Adipocyte (in vitro differentiated cells): ENCODE measurements around the gene APOBEC2.
"Not testable (repeated sequence)": the region's sequence is repeated elsewhere in the genome, so short reads cannot be mapped to it uniquely, and the experiment has no call there.

Experiments
- DNase-seq: peaks from one replicate; pipeline ENCODE4 v3.0.0-alpha.2; 2015; ENCODE audit warnings: low read depth
- H3K27me3 ChIP-seq: replicated peaks from 2 replicates; pipeline ENCODE4 v1.7.0; 2013; ENCODE audit warnings: mild to moderate bottlenecking, low read length, moderate library complexity; ENCODE audit not compliant: control insufficient read depth, insufficient read depth
- H3K36me3 ChIP-seq: 2 replicates; pipeline ENCODE4 v1.7.0; 2013; ENCODE audit warnings: low read length, mild to moderate bottlenecking, moderate library complexity; ENCODE audit not compliant: control insufficient read depth, insufficient read depth, severe bottlenecking
- H3K4me1 ChIP-seq: 2 replicates; pipeline ENCODE4 v1.7.0; 2013; ENCODE audit warnings: mild to moderate bottlenecking, low read length, moderate library complexity; ENCODE audit not compliant: control insufficient read depth, insufficient read depth
- H3K4me3 ChIP-seq: 2 replicates; pipeline ENCODE4 v1.7.0; 2013; ENCODE audit warnings: mild to moderate bottlenecking, low read length, moderate library complexity
- H3K9ac ChIP-seq: 2 replicates; pipeline ENCODE4 v1.7.0; 2013; ENCODE audit warnings: mild to moderate bottlenecking, low read length, moderate library complexity
- H3K9me3 ChIP-seq: 2 replicates; pipeline ENCODE4 v1.7.0; 2013; ENCODE audit warnings: mild to moderate bottlenecking, low read length, moderate library complexity; ENCODE audit not compliant: control insufficient read depth

Gene APOBEC2

GRCh38 chr6:41053041-41053440, at the start of gene APOBEC2:
TSS of gene APOBEC2 (plus strand) at chr6:41053202. CDS start at chr6:41053348, 146 bp downstream.
- Histone ChIP-seq H3K36me3 (no peaks in the 10 kb centered on the region), H3K27me3 (no peaks in the 10 kb centered on the region), H3K9ac (no peak within 1 kb of the TSS), H3K4me1 (no peaks in the 10 kb centered on the region), H3K9me3 (no peaks in the 10 kb centered on the region), H3K4me3 (no peak within 1 kb of the TSS)
- DNase-seq, result no peak

GRCh38 chr6:41006217-41006616, 46.8 kb upstream of the APOBEC2 start:
- H3K27me3 ChIP-seq, result peaks cover 19% of the 10 kb centered on the region
- not testable (repeated sequence) for H3K4me1 ChIP-seq, H3K9me3 ChIP-seq, H3K36me3 ChIP-seq, H3K4me3 ChIP-seq, H3K9ac ChIP-seq
- DNase-seq, result peak; percentile 68

- H3K9me3 ChIP-seq, H3K9ac ChIP-seq, H3K36me3 ChIP-seq, H3K4me3 ChIP-seq, DNase-seq, H3K4me1 ChIP-seq: not testable (repeated sequence)
- H3K27me3 ChIP-seq, result peaks cover 19% of the 10 kb centered on the region
Measured at GRCh38 chr6:41006980-41007379, 46.0 kb upstream of the APOBEC2 start.

GRCh38 chr6:41008011-41008410, 45.0 kb upstream of the APOBEC2 start:
- peaks cover 12% of the 10 kb centered on the region for H3K27me3 ChIP-seq
- H3K9ac ChIP-seq, result no peak overlapping the region
- H3K4me3 ChIP-seq, result no peak overlapping the region
- no peak for DNase-seq
- no peaks in the 10 kb centered on the region for H3K4me1 ChIP-seq
- H3K36me3 ChIP-seq, result no peaks in the 10 kb centered on the region
- H3K9me3 ChIP-seq, result no peaks in the 10 kb centered on the region

- no peak for DNase-seq
- H3K4me1 ChIP-seq, result no peaks in the 10 kb centered on the region
Measured at GRCh38 chr6:41009669-41010068, 43.3 kb upstream of the APOBEC2 start.

GRCh38 chr6:41011673-41012072, 41.3 kb upstream of the APOBEC2 start:
- no peak for DNase-seq
- no peaks in the 10 kb centered on the region for H3K9me3 ChIP-seq
- peaks cover 5% of the 10 kb centered on the region for H3K27me3 ChIP-seq
- H3K4me3 ChIP-seq, result no peak overlapping the region
- no peaks in the 10 kb centered on the region for H3K36me3 ChIP-seq
- H3K9ac ChIP-seq, result no peak overlapping the region
- no peaks in the 10 kb centered on the region for H3K4me1 ChIP-seq

More at GRCh38 chr6:41009669-41010068, 43.3 kb upstream of the APOBEC2 start:
- Histone ChIP-seq H3K9me3 (no peaks in the 10 kb centered on the region), H3K9ac (no peak overlapping the region), H3K4me3 (no peak overlapping the region), H3K27me3 (peaks cover 5% of the 10 kb centered on the region), H3K36me3 (no peaks in the 10 kb centered on the region)

GRCh38 chr6:41013466-41014153, 39.4 kb upstream of the APOBEC2 start:
- no peak for DNase-seq
- peaks cover 7% of the 10 kb centered on the region for H3K9me3 ChIP-seq
- H3K4me3 ChIP-seq, result no peak overlapping the region
- H3K27me3 ChIP-seq, result peaks cover 5% of the 10 kb centered on the region
- H3K4me1 ChIP-seq, result no peaks in the 10 kb centered on the region
- no peaks in the 10 kb centered on the region for H3K36me3 ChIP-seq
- no peak overlapping the region for H3K9ac ChIP-seq

GRCh38 chr6:41014780-41015179, 38.2 kb upstream of the APOBEC2 start:
- Histone ChIP-seq H3K9ac (no peak overlapping the region), H3K36me3 (no peaks in the 10 kb centered on the region), H3K9me3 (peaks cover 7% of the 10 kb centered on the region), H3K4me3 (no peak overlapping the region), H3K4me1 (no peaks in the 10 kb centered on the region), H3K27me3 (no peaks in the 10 kb centered on the region)
- DNase-seq, result no peak

GRCh38 chr6:41015860-41016259, 37.1 kb upstream of the APOBEC2 start:
- not testable (repeated sequence) for DNase-seq, H3K36me3 ChIP-seq, H3K4me3 ChIP-seq, H3K4me1 ChIP-seq, H3K27me3 ChIP-seq, H3K9ac ChIP-seq
- peaks cover 14% of the 10 kb centered on the region for H3K9me3 ChIP-seq

- Histone ChIP-seq H3K36me3 (no peaks in the 10 kb centered on the region), H3K27me3 (no peaks in the 10 kb centered on the region), H3K4me1 (no peaks in the 10 kb centered on the region), H3K4me3 (no peak overlapping the region), H3K9ac (no peak overlapping the region), H3K9me3 (peaks cover 14% of the 10 kb centered on the region)
- no peak for DNase-seq
Measured at GRCh38 chr6:41017663-41018062, 35.3 kb upstream of the APOBEC2 start.

- peak; percentile 63 for DNase-seq
- no peaks in the 10 kb centered on the region for H3K27me3 ChIP-seq
Measured at GRCh38 chr6:41021832-41022231, 31.2 kb upstream of the APOBEC2 start.

GRCh38 chr6:41022294-41022693, 30.7 kb upstream of the APOBEC2 start:
- H3K9me3 ChIP-seq, result peaks cover 14% of the 10 kb centered on the region
- H3K4me1 ChIP-seq, result no peaks in the 10 kb centered on the region
- no peaks in the 10 kb centered on the region for H3K36me3 ChIP-seq
- no peaks in the 10 kb centered on the region for H3K27me3 ChIP-seq
- peak; percentile 66 for DNase-seq
- H3K4me3 ChIP-seq, result no peak overlapping the region
- H3K9ac ChIP-seq, result no peak overlapping the region

More at GRCh38 chr6:41021832-41022231, 31.2 kb upstream of the APOBEC2 start:
- Histone ChIP-seq H3K4me1 (no peaks in the 10 kb centered on the region), H3K9ac (no peak overlapping the region), H3K36me3 (no peaks in the 10 kb centered on the region), H3K4me3 (no peak overlapping the region), H3K9me3 (peaks cover 14% of the 10 kb centered on the region)
